NOMO-1 treated with DMSO at 0.1 percent for 48 hours (cell line): ENCODE measurements around the gene MROH7.

Experiments used
- DNase-seq: peaks from one replicate; lab custom pipeline; 2025; ENCODE audit not compliant: unreplicated experiment; lab: John Stamatoyannopoulos, UW

MROH7 gene

GRCh38 chr1:54649130-54649898, 7.7 kb downstream of the MROH7 start:
- no peak for DNase-seq

GRCh38 chr1:54649921-54650320, 8.3 kb downstream of the MROH7 start:
- no peak for DNase-seq

GRCh38 chr1:54650417-54650816, 8.8 kb downstream of the MROH7 start:
- no peak for DNase-seq

GRCh38 chr1:54651608-54652007, 10.0 kb downstream of the MROH7 start:
- no peak for DNase-seq

- peak; percentile 72 for DNase-seq
Measured at GRCh38 chr1:54652168-54652567, 10.6 kb downstream of the MROH7 start.

- no peak for DNase-seq
Measured at GRCh38 chr1:54653036-54653435, 11.4 kb downstream of the MROH7 start.

- DNase-seq = no peak
Measured at GRCh38 chr1:54658164-54658913, 16.8 kb downstream of the MROH7 start.

GRCh38 chr1:54663725-54664124, 22.1 kb downstream of the MROH7 start:
- no peak for DNase-seq

GRCh38 chr1:54664364-54664763, 22.8 kb downstream of the MROH7 start:
- no peak for DNase-seq

GRCh38 chr1:54665852-54666251, 24.3 kb downstream of the MROH7 start:
- DNase-seq = no peak

- DNase-seq = no peak
Measured at GRCh38 chr1:54666333-54666732, 24.7 kb downstream of the MROH7 start.

- DNase-seq = no peak
Measured at GRCh38 chr1:54667797-54668196, 26.2 kb downstream of the MROH7 start.

GRCh38 chr1:54668567-54668966, 27.0 kb downstream of the MROH7 start:
- no peak for DNase-seq

GRCh38 chr1:54671985-54672608, 30.5 kb downstream of the MROH7 start:
- peak; percentile 22 for DNase-seq

GRCh38 chr1:54678776-54679643, 37.4 kb downstream of the MROH7 start:
- no peak for DNase-seq

GRCh38 chr1:54679706-54680105, 38.1 kb downstream of the MROH7 start:
- no peak for DNase-seq

GRCh38 chr1:54680387-54680786, 38.8 kb downstream of the MROH7 start:
- no peak for DNase-seq

- DNase-seq = peak; percentile 1
Measured at GRCh38 chr1:54681358-54681757, 39.8 kb downstream of the MROH7 start.

- DNase-seq = no peak
Measured at GRCh38 chr1:54683453-54683852, 41.9 kb downstream of the MROH7 start.

- DNase-seq = no peak
Measured at GRCh38 chr1:54685335-54685905, 43.8 kb downstream of the MROH7 start.

GRCh38 chr1:54686155-54686554, 44.6 kb downstream of the MROH7 start:
- DNase-seq = no peak
